Measurements from ENCODE around the gene CAMK2G. TPM values are rescaled to one million over a fixed set of nuclear protein-coding genes. Genes with fewer than 3 reads are reported as not detected.

Gene CAMK2G
- total RNA-seq, 4 donors from 2014 or later = 72.0 to 131 (median 83.0) TPM

- TF ChIP-seq POLR2A (IDR thresholded peaks at IDR 0.05) (no peak), POLR2AphosphoS5 (IDR thresholded peaks at IDR 0.05) (no peak), CTCF (IDR thresholded peaks at IDR 0.05) (no peak), EP300 (IDR thresholded peaks at IDR 0.05; ENCODE audit: low read depth) (no peak)
- Histone ChIP-seq H3K4me1 (peaks cover 54 to 96% (median 66%) of the 10 kb centered on the region in 4 donors), H3K27me3 (no peaks in the 10 kb centered on the region), H3K9me3 (no peaks in the 10 kb centered on the region), H3K27ac (peak overlapping the region; percentile 58 to 89 (median 66)), H3K4me3 (no peak overlapping the region), H3K36me3 (no peaks in the 10 kb centered on the region)
- WGBS, 2 donors (ENCODE audit: low coverage in 1 of 2) = 89 to 96% methylated on average over 5 to 11 of the region's 11 CpGs
- DNase-seq = no peak
- intact Hi-C loops (cut with DNase I; ENCODE audit: low total_unique reads) (no loop called here), in situ Hi-C loops (cut with MboI; ENCODE audit: low pct_ligation_motif_present in 1 of 4, low pct_unique_long_range_greater_than_20kb in 1 of 4, low sequenced_read_pairs in 3 of 4) (no loop called here)
Measured at GRCh38 chr10:73867871-73868631, 6.3 kb downstream of the CAMK2G start.

- H3K9me3 ChIP-seq = no peaks in the 10 kb centered on the region
- H3K36me3 ChIP-seq = no peaks in the 10 kb centered on the region
- WGBS, 2 donors (ENCODE audit: low coverage in 1 of 2) = 74% methylated on average over 10 of the region's 10 CpGs; no CpG with 5 or more reads in 1 of the 2 donors
- in situ Hi-C loops (cut with MboI; ENCODE audit: low pct_ligation_motif_present in 1 of 4, low pct_unique_long_range_greater_than_20kb in 1 of 4, low sequenced_read_pairs in 3 of 4) = no loop called here
- intact Hi-C loops (cut with DNase I; ENCODE audit: low total_unique reads) = no loop called here
- no peaks in the 10 kb centered on the region for H3K27me3 ChIP-seq
- TF ChIP-seq POLR2AphosphoS5 (IDR thresholded peaks at IDR 0.05) (no peak), CTCF (IDR thresholded peaks at IDR 0.05) (no peak), POLR2A (IDR thresholded peaks at IDR 0.05) (no peak), EP300 (IDR thresholded peaks at IDR 0.05; ENCODE audit: low read depth) (no peak)
- peak overlapping the region; percentile 58 to 89 (median 66) for H3K27ac ChIP-seq
- no peak overlapping the region for H3K4me3 ChIP-seq
- DNase-seq = no peak
- peaks cover 48 to 94% (median 60%) of the 10 kb centered on the region in 4 donors for H3K4me1 ChIP-seq
Measured at GRCh38 chr10:73867126-73867807, 7.1 kb downstream of the CAMK2G start.

GRCh38 chr10:73866621-73867020, 7.7 kb downstream of the CAMK2G start:
- TF ChIP-seq CTCF (IDR thresholded peaks at IDR 0.05) (no peak), EP300 (IDR thresholded peaks at IDR 0.05; ENCODE audit: low read depth) (no peak), POLR2A (IDR thresholded peaks at IDR 0.05) (no peak), POLR2AphosphoS5 (IDR thresholded peaks at IDR 0.05) (no peak)
- peak overlapping the region; percentile 58 to 89 (median 66) for H3K27ac ChIP-seq
- H3K27me3 ChIP-seq = no peaks in the 10 kb centered on the region
- no peaks in the 10 kb centered on the region for H3K36me3 ChIP-seq
- H3K4me3 ChIP-seq = no peak overlapping the region
- H3K4me1 ChIP-seq = peaks cover 46 to 90% (median 57%) of the 10 kb centered on the region in 4 donors
- in situ Hi-C loops (cut with MboI; ENCODE audit: low pct_ligation_motif_present in 1 of 4, low pct_unique_long_range_greater_than_20kb in 1 of 4, low sequenced_read_pairs in 3 of 4) = no loop called here
- intact Hi-C loops (cut with DNase I; ENCODE audit: low total_unique reads) = no loop called here
- no peak for DNase-seq
- 80 to 84% methylated on average over 1 to 7 of the region's 7 CpGs for WGBS, 2 donors (ENCODE audit: low coverage in 1 of 2)
- H3K9me3 ChIP-seq = no peaks in the 10 kb centered on the region
